Stimulated activated CD8-positive, alpha-beta memory T cell treated with anti-CD3 and anti-CD28 coated beads, Interleukin-15, amount 100 ng/mL, for 24 hours (primary cell): ENCODE data around the gene EXOC6B.
"Not testable (repeated sequence)": the region's sequence is repeated elsewhere in the genome, so short reads cannot be mapped to it uniquely, and the experiment has no call there.

Experiments used
- DNase-seq: peaks from one replicate; pipeline ENCODE4 v3.0.0-alpha.2; 2020; ENCODE audit warnings: low read depth

Gene EXOC6B

GRCh38 chr2:72678024-72678423 lies 147.8 kb downstream of the EXOC6B start:
- DNase-seq = no peak

GRCh38 chr2:72676341-72677025 lies 149.3 kb downstream of the EXOC6B start:
- no peak for DNase-seq

- DNase-seq = no peak
Measured at GRCh38 chr2:72674982-72675915, 150.6 kb downstream of the EXOC6B start.

- no peak for DNase-seq
Measured at GRCh38 chr2:72673279-72673678, 152.6 kb downstream of the EXOC6B start.

GRCh38 chr2:72669121-72669520 lies 156.7 kb downstream of the EXOC6B start:
- DNase-seq = no peak

- DNase-seq = no peak
Measured at GRCh38 chr2:72668647-72669046, 157.2 kb downstream of the EXOC6B start.

- no peak for DNase-seq
Measured at GRCh38 chr2:72665448-72665847, 160.4 kb downstream of the EXOC6B start.

- DNase-seq = no peak
Measured at GRCh38 chr2:72661985-72662384, 163.8 kb downstream of the EXOC6B start.

- DNase-seq = no peak
Measured at GRCh38 chr2:72649810-72650209, 176.0 kb downstream of the EXOC6B start.

GRCh38 chr2:72641221-72641620 lies 184.6 kb downstream of the EXOC6B start:
- DNase-seq = not testable (repeated sequence)

- DNase-seq = no peak
Measured at GRCh38 chr2:72638600-72639211, 187.1 kb downstream of the EXOC6B start.

- DNase-seq = no peak
Measured at GRCh38 chr2:72636210-72636609, 189.6 kb downstream of the EXOC6B start.

- no peak for DNase-seq
Measured at GRCh38 chr2:72630767-72631166, 195.1 kb downstream of the EXOC6B start.

GRCh38 chr2:72629062-72629461 lies 196.8 kb downstream of the EXOC6B start:
- no peak for DNase-seq

- DNase-seq = no peak
Measured at GRCh38 chr2:72627083-72627482, 198.8 kb downstream of the EXOC6B start.

GRCh38 chr2:72625366-72625765 lies 200.5 kb downstream of the EXOC6B start:
- DNase-seq = no peak

GRCh38 chr2:72623481-72623880 lies 202.4 kb downstream of the EXOC6B start:
- DNase-seq = no peak

GRCh38 chr2:72619626-72620025 lies 206.2 kb downstream of the EXOC6B start:
- DNase-seq = no peak

GRCh38 chr2:72613931-72614330 lies 211.9 kb downstream of the EXOC6B start:
- no peak for DNase-seq

- DNase-seq = no peak
Measured at GRCh38 chr2:72612614-72613160, 213.1 kb downstream of the EXOC6B start.

GRCh38 chr2:72607189-72607588 lies 218.6 kb downstream of the EXOC6B start:
- no peak for DNase-seq

GRCh38 chr2:72605836-72606442 lies 219.9 kb downstream of the EXOC6B start:
- DNase-seq = no peak
